ENCODE results near the gene CIAO1.

DNA sequence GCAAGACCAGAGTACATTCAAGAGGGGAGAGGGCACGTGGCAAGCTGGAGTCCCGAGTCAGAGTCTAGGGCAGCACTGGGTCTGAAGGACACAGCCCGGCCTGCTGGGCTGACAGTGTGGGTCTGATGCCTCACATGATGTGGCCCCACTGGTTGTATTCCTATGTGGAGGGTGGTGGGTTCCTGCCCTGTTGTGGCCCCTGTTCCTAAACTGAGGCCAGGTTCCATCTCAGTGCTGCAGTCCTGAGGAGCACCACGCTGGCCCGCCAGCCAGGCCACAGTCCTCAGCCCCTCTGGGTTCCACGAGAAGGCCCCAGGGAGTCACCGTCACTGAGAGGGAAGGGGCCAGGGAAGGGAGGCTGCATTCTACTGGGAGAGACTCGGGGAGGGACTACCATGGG, 13.5 kb upstream of the CIAO1 start:
- TF ChIP-seq, protein P1, sequence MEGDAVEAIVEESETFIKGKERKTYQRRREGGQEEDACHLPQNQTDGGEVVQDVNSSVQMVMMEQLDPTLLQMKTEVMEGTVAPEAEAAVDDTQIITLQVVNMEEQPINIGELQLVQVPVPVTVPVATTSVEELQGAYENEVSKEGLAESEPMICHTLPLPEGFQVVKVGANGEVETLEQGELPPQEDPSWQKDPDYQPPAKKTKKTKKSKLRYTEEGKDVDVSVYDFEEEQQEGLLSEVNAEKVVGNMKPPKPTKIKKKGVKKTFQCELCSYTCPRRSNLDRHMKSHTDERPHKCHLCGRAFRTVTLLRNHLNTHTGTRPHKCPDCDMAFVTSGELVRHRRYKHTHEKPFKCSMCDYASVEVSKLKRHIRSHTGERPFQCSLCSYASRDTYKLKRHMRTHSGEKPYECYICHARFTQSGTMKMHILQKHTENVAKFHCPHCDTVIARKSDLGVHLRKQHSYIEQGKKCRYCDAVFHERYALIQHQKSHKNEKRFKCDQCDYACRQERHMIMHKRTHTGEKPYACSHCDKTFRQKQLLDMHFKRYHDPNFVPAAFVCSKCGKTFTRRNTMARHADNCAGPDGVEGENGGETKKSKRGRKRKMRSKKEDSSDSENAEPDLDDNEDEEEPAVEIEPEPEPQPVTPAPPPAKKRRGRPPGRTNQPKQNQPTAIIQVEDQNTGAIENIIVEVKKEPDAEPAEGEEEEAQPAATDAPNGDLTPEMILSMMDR (IDR thresholded peaks at IDR 0.05): no peak
- no peak for TF ChIP-seq MAFK (IDR thresholded peaks at IDR 0.05; ENCODE audit: partially characterized antibody)
- no peak for TF ChIP-seq RNF2 (IDR thresholded peaks at IDR 0.05; ENCODE audit: borderline replicate concordance, low read depth)
- TF ChIP-seq ZFP36 (IDR thresholded peaks at IDR 0.05; ENCODE audit: borderline replicate concordance, partially characterized antibody): no peak
- no peak for TF ChIP-seq RFX5 (IDR thresholded peaks at IDR 0.05)
- TF ChIP-seq TFCP2L1 (CRISPR knock-in tag; IDR thresholded peaks at IDR 0.05): no peak
- TF ChIP-seq POLR2A (IDR thresholded peaks at IDR 0.05; ENCODE audit: low read length): no peak
- TF ChIP-seq, protein P2, sequence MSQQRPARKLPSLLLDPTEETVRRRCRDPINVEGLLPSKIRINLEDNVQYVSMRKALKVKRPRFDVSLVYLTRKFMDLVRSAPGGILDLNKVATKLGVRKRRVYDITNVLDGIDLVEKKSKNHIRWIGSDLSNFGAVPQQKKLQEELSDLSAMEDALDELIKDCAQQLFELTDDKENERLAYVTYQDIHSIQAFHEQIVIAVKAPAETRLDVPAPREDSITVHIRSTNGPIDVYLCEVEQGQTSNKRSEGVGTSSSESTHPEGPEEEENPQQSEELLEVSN (IDR thresholded peaks at IDR 0.05; ENCODE audit: borderline replicate concordance, low read depth): no peak
- TF ChIP-seq CHD2 (IDR thresholded peaks at IDR 0.05; ENCODE audit: low read length, partially characterized antibody): no peak
- TF ChIP-seq PHF8 (IDR thresholded peaks at IDR 0.05; ENCODE audit: borderline replicate concordance, low read depth): no peak
- TF ChIP-seq RAD21 (conservative IDR thresholded peaks at IDR 0.05 in 1 of 2, IDR thresholded peaks at IDR 0.05 in 1 of 2): no peak
- TF ChIP-seq KDM1A (IDR thresholded peaks at IDR 0.05; ENCODE audit: low read depth): no peak
- TF ChIP-seq NFE2L2 (conservative IDR thresholded peaks at IDR 0.05; ENCODE audit: low read length): no peak
